GM10266 (cell line): ENCODE results near the gene TCEAL7.
"Not testable (repeated sequence)": the region's sequence is repeated elsewhere in the genome, so short reads cannot be mapped to it uniquely, and the experiment has no call there.

Experiments
- DNase-seq: peaks from one replicate; pipeline ENCODE4 v3.0.0; 2012; ENCODE audit errors: extremely low spot score
- TF ChIP-seq, protein P1 (sequence below): IDR thresholded peaks from 2 replicates; pipeline ENCODE4 v1.5.1; 2012; ENCODE audit warnings: mild to moderate bottlenecking, low read depth; ENCODE audit not compliant: control insufficient read depth, insufficient read depth; ENCODE audit errors: missing control alignments

The TCEAL7 gene

GRCh38 chrX:103329991-103330390 is at the start of gene TCEAL7:
TCEAL7 (plus strand) TSS chrX:103330239; CDS start chrX:103331404, 1,165 bp downstream.
- TF ChIP-seq, protein P1, sequence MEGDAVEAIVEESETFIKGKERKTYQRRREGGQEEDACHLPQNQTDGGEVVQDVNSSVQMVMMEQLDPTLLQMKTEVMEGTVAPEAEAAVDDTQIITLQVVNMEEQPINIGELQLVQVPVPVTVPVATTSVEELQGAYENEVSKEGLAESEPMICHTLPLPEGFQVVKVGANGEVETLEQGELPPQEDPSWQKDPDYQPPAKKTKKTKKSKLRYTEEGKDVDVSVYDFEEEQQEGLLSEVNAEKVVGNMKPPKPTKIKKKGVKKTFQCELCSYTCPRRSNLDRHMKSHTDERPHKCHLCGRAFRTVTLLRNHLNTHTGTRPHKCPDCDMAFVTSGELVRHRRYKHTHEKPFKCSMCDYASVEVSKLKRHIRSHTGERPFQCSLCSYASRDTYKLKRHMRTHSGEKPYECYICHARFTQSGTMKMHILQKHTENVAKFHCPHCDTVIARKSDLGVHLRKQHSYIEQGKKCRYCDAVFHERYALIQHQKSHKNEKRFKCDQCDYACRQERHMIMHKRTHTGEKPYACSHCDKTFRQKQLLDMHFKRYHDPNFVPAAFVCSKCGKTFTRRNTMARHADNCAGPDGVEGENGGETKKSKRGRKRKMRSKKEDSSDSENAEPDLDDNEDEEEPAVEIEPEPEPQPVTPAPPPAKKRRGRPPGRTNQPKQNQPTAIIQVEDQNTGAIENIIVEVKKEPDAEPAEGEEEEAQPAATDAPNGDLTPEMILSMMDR = no peak
- DNase-seq = no peak

GRCh38 chrX:103293118-103293517 is 36.9 kb upstream of the TCEAL7 start:
- TF ChIP-seq, protein P1 = no peak
- DNase-seq = no peak

GRCh38 chrX:103304705-103305104 is 25.3 kb upstream of the TCEAL7 start:
- DNase-seq = no peak
- TF ChIP-seq, protein P1 = no peak

DNA sequence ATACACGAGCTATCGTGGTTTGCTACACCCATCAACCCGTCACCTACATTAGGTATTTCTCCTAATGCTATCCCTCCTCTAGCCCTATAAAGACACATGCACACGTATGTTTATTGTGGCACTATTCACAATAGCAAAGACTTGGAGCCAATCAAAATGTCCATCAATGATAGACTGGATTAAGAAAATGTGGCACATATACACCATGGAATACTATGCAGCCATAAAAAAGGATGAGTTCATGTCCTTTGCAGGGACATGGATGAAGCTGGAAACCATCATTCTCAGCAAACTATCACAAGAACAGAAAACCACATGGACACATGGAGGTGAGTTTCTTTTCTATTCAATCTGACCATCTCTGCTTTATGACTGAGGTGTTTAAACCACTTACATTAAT is 24.4 kb upstream of the TCEAL7 start:
- DNase-seq = not testable (repeated sequence)

DNA sequence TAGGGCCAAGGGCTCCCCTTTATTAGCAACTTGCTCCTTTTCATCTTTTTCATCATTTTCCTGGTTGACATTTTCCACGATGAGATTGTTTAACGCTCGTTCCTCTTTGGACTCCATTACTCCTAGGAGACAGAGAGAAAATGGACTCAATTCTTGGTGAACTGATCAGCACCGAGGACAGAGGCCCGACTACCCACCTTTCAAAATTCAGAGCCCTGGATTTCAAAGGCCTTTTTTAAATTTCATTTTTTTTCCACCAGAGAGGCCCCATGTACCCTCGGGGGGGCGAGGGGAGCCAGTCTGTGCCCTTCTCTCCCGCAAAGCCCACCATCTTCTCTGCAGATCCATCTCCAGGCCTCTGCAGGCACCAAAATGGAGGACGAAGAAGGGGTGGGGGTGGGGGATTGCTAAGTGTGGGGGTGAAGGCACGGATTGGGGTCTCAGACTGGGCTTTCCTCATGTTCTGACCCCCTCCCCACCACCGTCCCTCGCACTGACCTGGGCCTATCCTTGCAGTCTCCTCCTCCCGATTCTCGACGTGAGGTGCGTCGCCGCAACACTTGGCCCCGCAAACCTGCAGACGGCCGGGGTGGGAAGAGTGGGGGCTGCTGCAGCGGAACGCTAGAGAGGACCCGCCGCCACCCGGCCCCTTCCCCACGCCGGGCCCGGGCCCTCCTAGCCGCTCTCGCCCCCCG is 20.0 kb upstream of the TCEAL7 start:
- DNase-seq = no peak
- TF ChIP-seq, protein P1 = no peak

DNA sequence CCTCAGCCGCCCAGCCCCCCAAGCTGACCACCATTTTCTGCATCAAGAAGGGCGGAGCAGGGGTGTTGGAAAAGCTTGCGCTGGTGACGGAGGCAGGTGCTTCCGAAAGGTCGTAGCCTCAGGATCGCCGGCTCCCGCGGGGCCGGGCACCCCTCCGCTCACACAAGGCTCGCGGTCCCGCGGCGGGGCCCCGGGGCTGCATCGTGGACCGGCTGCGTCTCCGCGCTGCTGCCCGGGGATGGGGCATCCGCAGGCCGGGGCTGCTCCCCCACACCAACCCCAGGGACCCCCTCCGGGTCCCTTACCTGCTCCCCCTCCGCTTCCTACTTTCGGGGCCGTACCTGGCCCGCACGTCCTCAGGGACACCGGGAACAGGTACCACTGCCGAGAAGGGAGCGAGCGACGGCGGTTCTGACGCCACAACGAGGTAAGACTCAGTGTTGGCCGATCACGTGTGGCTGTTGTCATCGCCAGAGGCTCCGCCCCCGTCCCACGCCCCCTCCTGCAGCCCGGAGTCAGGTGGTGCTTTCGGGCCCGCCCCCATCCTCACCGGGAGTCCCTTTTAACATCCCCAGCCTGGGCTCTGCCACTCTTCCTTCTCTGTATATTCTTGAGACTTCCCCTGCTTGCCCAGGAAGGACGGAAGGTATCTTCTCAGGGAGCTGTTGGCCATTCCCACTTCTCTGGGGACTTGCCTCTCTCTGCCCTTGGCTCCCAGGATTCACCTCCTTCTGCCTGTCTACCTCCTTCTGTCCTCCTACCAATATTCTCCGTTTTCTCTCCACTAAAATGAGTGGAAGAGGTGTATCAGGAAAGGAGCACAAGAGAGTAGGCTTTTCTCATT is 19.3 kb upstream of the TCEAL7 start, which contains the start of gene BEX2:
TSS of gene BEX2 (minus strand) at position 436 of the 844 bp plus-strand sequence. CDS start 1,014 bp downstream, outside the sequence.
- peak; percentile 69 for DNase-seq

GRCh38 chrX:103311399-103311780 is 18.6 kb upstream of the TCEAL7 start:
- no peak for DNase-seq

More for the DNA sequence above, 19.3 kb upstream of the TCEAL7 start, which contains the start of gene BEX2:
- TF ChIP-seq, protein P1 = no peak

More at GRCh38 chrX:103311399-103311780, 18.6 kb upstream of the TCEAL7 start:
- TF ChIP-seq, protein P1 = no peak
